ENCODE measurements around the gene FIGN. TPM values are rescaled to one million over a fixed set of nuclear protein-coding genes. Genes with fewer than 3 reads are reported as not detected.

FIGN gene
- total and polyA plus RNA-seq, 9 of the 15 experiments (the other 6 are each of a cell fraction or from before 2014, with no cell fraction given), result 0.02 TPM; not detected in 8

- Histone ChIP-seq H3K36me3 (ENCODE audit: control insufficient read depth, insufficient read depth, low read length) (no peaks in the 10 kb centered on the region), H3K79me2 (ENCODE audit: control insufficient read depth, insufficient read depth, low read length) (no peaks in the 10 kb centered on the region), H4K20me1 (replicated peaks; ENCODE audit: control insufficient read depth, insufficient read depth, low read length) (no peaks in the 10 kb centered on the region), H3K4me2 (ENCODE audit: insufficient read depth, low read length) (no peak overlapping the region), H3K4me3 (no peak overlapping the region), H3K9me1 (ENCODE audit: control insufficient read depth, insufficient read depth, low read length) (no peaks in the 10 kb centered on the region), H3K4me1 (replicated peaks in 1 of 2; ENCODE audit: control insufficient read depth in 2 of 2, insufficient read depth in 2 of 2, low read length in 2 of 2) (no peaks in the 10 kb centered on the region), H3K9ac (ENCODE audit: insufficient read depth in 1 of 2, low read depth in 2 of 2, low read length in 2 of 2) (no peak overlapping the region), H3K27me3 (ENCODE audit: control insufficient read depth in 2 of 2, insufficient read depth in 2 of 2, low read length in 2 of 2) (no peaks in the 10 kb centered on the region), H2AFZ (ENCODE audit: low read depth, low read length) (no peak overlapping the region), H3K9me3 (replicated peaks; ENCODE audit: control insufficient read depth, insufficient read depth, low read depth, low read length) (no peaks in the 10 kb centered on the region; the same call in none of the 2 replicates), H3K27ac (ENCODE audit: extremely low read depth, low read depth, low read length) (no peak overlapping the region)
- intact Hi-C loops (cut with micrococcal nuclease) (no loop called here), in situ Hi-C loops (cut with MboI) (no loop called here)
- 2% methylated on average over 6 of the region's 6 CpGs for WGBS (ENCODE audit: insufficient coverage, low coverage, missing lambda C conversion rate)
- no TSS peak for BruUV-seq (replicated peaks)
- ATAC-seq (no peak), DNase-seq (ENCODE audit: extremely low read depth in 1 of 4, low spot score in 3 of 4) (no peak), FAIRE-seq (no peak)
- POLR2A ChIA-PET, result no interaction called here
- CTCF ChIA-PET (ENCODE audit: low intra/inter-chr PET ratio), result no interaction called here
- TF ChIP-seq CBX8 (IDR thresholded peaks at IDR 0.05; ENCODE audit: borderline replicate concordance, extremely low read depth, low read depth, low read length, poor library complexity, severe bottlenecking) (no peak), HMBOX1 (IDR thresholded peaks at IDR 0.05) (no peak), GTF3C2 (IDR thresholded peaks at IDR 0.05; ENCODE audit: borderline replicate concordance, extremely low read depth, insufficient read length) (no peak), MTA3 (IDR thresholded peaks at IDR 0.05; ENCODE audit: borderline replicate concordance) (no peak), KDM4B (IDR thresholded peaks at IDR 0.05; ENCODE audit: borderline replicate concordance in 2 of 2, low read depth in 1 of 2) (no peak), SNAPC5 (CRISPR knock-in tag; IDR thresholded peaks at IDR 0.05) (no peak), CHAMP1 (IDR thresholded peaks at IDR 0.05) (no peak), HOMEZ (CRISPR knock-in tag; IDR thresholded peaks at IDR 0.05) (no peak), NFE2L1 (tag; IDR thresholded peaks at IDR 0.05; ENCODE audit: borderline replicate concordance, low read depth) (no peak), SRSF1 (IDR thresholded peaks at IDR 0.05; ENCODE audit: low read depth, low read length) (no peak), SRSF3 (IDR thresholded peaks at IDR 0.05; ENCODE audit: insufficient read depth, low read length) (no peak), FOXJ2 (tag; IDR thresholded peaks at IDR 0.05) (no peak)
These were observed 142.7 kb downstream of the FIGN start for GRCh38 chr2:163592954-163593622.

All from K562 (cell line).